Ishikawa (cell line): ENCODE measurements around the gene ROBO1.

Source experiments
- CEBPB ChIP-seq: IDR thresholded peaks from 2 replicates; pipeline ENCODE4 v1.6.1; 2012
- CREB1 ChIP-seq: IDR thresholded peaks from 2 replicates; pipeline ENCODE4 v1.6.1; 2012; ENCODE audit warnings: low read depth
- EP300 ChIP-seq: IDR thresholded peaks from 2 replicates; pipeline ENCODE4 v1.6.1; 2012; ENCODE audit warnings: borderline replicate concordance
- NFIC ChIP-seq: IDR thresholded peaks from 2 replicates; pipeline ENCODE4 v1.6.1; 2012
- RAD21 ChIP-seq: IDR thresholded peaks from 2 replicates; pipeline ENCODE4 v1.6.1; 2012; ENCODE audit warnings: low read depth
- TAF1 ChIP-seq: IDR thresholded peaks from 2 replicates; pipeline ENCODE4 v1.6.1; 2012; ENCODE audit warnings: low read depth, mild to moderate bottlenecking
- TCF12 ChIP-seq: IDR thresholded peaks from 2 replicates; pipeline ENCODE4 v1.6.1; 2012; ENCODE audit warnings: low read depth
- YY1 ChIP-seq: IDR thresholded peaks from 2 replicates; pipeline ENCODE4 v1.6.1; 2012; ENCODE audit warnings: low read depth
- ZBTB7A ChIP-seq: IDR thresholded peaks from 2 replicates; pipeline ENCODE4 v1.6.1; 2012; ENCODE audit warnings: low read depth
- TF ChIP-seq, protein P1 (sequence below): IDR thresholded peaks from 2 replicates; pipeline ENCODE4 v1.6.1; 2012; ENCODE audit warnings: low read depth, mild to moderate bottlenecking

DNA sequence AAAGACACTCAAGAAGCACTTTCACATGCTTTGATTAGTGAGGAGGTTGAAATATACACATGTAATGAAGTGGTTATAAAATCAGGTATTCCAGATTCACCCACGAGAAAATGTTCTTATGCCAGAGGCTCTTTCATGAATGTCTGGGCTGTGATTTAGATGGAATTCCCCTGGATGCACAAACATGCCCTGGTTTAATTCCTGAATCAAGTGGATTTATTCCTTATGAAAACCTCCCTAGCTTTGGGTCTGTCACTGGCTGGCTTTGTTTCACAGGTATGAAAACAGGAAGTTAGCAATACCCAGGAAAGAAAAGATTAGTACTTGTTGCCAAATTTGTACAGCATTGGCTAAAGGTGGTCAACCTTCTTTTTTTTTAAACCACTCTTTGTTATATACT is 1123.0 kb downstream of the ROBO1 start:
- TF ChIP-seq, protein P1, sequence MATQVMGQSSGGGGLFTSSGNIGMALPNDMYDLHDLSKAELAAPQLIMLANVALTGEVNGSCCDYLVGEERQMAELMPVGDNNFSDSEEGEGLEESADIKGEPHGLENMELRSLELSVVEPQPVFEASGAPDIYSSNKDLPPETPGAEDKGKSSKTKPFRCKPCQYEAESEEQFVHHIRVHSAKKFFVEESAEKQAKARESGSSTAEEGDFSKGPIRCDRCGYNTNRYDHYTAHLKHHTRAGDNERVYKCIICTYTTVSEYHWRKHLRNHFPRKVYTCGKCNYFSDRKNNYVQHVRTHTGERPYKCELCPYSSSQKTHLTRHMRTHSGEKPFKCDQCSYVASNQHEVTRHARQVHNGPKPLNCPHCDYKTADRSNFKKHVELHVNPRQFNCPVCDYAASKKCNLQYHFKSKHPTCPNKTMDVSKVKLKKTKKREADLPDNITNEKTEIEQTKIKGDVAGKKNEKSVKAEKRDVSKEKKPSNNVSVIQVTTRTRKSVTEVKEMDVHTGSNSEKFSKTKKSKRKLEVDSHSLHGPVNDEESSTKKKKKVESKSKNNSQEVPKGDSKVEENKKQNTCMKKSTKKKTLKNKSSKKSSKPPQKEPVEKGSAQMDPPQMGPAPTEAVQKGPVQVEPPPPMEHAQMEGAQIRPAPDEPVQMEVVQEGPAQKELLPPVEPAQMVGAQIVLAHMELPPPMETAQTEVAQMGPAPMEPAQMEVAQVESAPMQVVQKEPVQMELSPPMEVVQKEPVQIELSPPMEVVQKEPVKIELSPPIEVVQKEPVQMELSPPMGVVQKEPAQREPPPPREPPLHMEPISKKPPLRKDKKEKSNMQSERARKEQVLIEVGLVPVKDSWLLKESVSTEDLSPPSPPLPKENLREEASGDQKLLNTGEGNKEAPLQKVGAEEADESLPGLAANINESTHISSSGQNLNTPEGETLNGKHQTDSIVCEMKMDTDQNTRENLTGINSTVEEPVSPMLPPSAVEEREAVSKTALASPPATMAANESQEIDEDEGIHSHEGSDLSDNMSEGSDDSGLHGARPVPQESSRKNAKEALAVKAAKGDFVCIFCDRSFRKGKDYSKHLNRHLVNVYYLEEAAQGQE = no peak
- TF ChIP-seq TAF1 (no peak), CREB1 (no peak), YY1 (no peak), CEBPB (no peak), RAD21 (no peak), EP300 (no peak), NFIC (no peak), ZBTB7A (no peak), TCF12 (no peak)
